Measurements from ENCODE around the gene SMAD6. TPM values are rescaled to one million over a fixed set of nuclear protein-coding genes. Genes with fewer than 3 reads are reported as not detected.
A peak's percentile ranks its signal among the peaks of the same experiment; 100 is the strongest.

The SMAD6 gene
- total RNA-seq, 2 experiments from 2014 or later: 0.40 TPM

DNA sequence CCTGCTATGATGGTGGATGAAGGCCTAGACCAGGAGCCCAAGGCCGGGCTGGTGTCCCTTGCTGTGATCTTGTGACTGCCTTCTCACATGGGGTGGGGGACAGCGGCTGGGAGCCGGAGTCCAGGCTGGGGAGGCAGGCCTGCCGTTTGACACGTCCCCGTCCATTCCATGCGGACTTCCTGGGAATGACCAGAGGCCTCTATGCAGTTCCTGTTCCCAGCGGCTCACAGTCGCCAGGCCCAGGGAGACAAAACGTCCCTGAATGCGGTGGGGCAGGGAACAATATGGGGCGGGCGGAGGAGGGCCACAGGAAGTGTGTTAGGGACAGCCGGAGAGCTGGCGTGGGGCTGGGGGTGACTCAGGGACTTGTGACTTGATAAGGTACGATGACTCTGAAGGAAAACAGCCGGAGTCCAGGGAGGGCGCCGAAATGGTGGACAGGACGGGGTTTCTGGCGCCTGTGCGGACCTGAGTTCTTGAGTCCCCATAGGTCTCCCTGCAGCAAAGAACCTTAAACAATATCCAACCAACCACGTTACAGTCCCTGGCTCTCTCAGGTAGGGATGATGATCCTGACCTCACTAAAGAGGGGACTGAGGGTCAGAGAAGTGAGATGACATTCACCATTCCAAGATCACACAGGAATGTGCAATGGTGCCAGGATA lies 40.5 kb upstream of the SMAD6 start:
- POLR2A ChIA-PET: no interaction called here
- no peak overlapping the region for H3K27ac Mint-ChIP-seq
- CTCF ChIA-PET: interaction anchor here (1.0 kb wide), 1 partner anchor 31 kb away, joined by 3 read pairs; no protein-coding TSS in a partner anchor
- no peaks in the 10 kb centered on the region for H3K9me3 Mint-ChIP-seq
- H3K4me3 Mint-ChIP-seq: no peak overlapping the region
- H3K27me3 Mint-ChIP-seq: peaks cover 5% of the 10 kb centered on the region
- H3K4me1 Mint-ChIP-seq: no peaks in the 10 kb centered on the region
- DNase-seq: no peak
- no peaks in the 10 kb centered on the region for H3K36me3 Mint-ChIP-seq (ENCODE audit: low read depth)

DNA sequence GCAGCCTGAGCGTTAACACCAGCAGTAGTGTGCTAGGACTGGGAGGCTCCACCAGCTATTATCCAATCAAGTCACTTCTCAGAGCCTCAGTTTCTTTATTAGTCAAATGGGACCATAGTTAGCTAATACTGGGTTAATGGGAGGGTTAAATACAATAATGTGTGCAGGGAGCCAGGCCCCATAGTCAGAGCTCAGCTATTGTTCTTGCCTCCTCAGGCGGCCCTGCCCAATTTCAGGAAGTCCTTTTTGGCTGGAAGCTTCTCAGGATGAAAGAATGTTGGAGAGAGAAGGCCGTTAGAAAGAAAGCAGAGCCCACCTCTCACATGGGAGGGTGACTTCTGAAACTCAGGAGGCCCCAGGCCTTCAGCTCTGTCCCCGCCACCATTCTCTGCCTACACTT lies 39.5 kb upstream of the SMAD6 start:
- no peaks in the 10 kb centered on the region for H3K9me3 Mint-ChIP-seq
- no peaks in the 10 kb centered on the region for H3K36me3 Mint-ChIP-seq (ENCODE audit: low read depth)
- H3K27ac Mint-ChIP-seq: no peak overlapping the region
- no peak overlapping the region for H3K4me3 Mint-ChIP-seq
- no peaks in the 10 kb centered on the region for H3K4me1 Mint-ChIP-seq
- CTCF ChIA-PET: interaction anchor here (1.1 kb wide), 1 partner anchor 24 kb away, joined by 3 read pairs; no protein-coding TSS in a partner anchor
- H3K27me3 Mint-ChIP-seq: peaks cover 5% of the 10 kb centered on the region
- no peak for DNase-seq
- POLR2A ChIA-PET: no interaction called here

DNA sequence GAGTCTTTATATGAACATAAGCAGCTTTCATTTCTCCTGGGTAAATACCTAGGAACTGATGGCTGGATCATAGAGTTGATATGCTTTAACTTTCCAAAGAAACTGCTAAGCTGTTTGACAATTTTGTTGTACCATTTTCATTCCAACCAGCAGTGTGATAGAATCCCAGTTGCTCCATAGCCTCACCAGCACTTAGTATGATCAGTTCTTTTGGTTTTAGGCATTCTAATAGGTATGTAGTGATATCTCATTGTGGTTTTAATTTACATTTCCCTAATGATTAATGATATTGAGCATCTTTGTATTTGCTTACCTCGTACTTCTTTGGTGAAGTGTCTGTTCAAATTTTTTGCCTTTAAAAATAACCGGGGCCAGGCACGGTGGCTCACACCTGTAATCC lies 38.4 kb upstream of the SMAD6 start:
- Mint-ChIP-seq H3K36me3 (ENCODE audit: low read depth) (no peaks in the 10 kb centered on the region), H3K4me1 (no peaks in the 10 kb centered on the region)
- CTCF ChIA-PET: no interaction called here

DNA sequence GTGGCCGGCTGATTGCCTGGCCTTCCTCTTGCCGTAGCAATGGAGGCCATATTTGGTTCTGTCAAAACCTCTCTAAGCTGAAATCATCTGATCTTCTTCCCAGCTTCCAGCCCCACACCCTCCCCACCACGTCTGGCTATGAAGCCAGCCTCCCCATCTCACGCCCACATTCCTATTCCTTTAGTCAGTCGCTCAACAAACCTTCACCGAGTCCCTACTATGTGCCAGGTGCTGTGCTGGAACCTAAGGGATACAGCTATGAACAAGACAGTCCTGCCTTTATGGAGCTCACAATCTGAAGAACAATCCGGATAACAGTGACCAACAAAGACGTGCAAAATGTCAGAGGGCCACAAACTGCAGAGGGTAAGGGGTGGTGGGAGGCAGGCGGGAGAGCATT lies 31.9 kb upstream of the SMAD6 start:
- POLR2A ChIA-PET: no interaction called here
- peaks cover 2% of the 10 kb centered on the region for H3K27me3 Mint-ChIP-seq
- H3K36me3 Mint-ChIP-seq (ENCODE audit: low read depth): no peaks in the 10 kb centered on the region
- H3K4me3 Mint-ChIP-seq: no peak overlapping the region
- no peaks in the 10 kb centered on the region for H3K9me3 Mint-ChIP-seq
- H3K27ac Mint-ChIP-seq: no peak overlapping the region
- peaks cover 18% of the 10 kb centered on the region for H3K4me1 Mint-ChIP-seq
- no peak for DNase-seq
- CTCF ChIA-PET: no interaction called here

More for the DNA sequence above, 38.4 kb upstream of the SMAD6 start:
- Mint-ChIP-seq H3K9me3 (no peaks in the 10 kb centered on the region), H3K4me3 (no peak overlapping the region), H3K27me3 (peaks cover 5% of the 10 kb centered on the region), H3K27ac (no peak overlapping the region)
- no peak for DNase-seq
- POLR2A ChIA-PET: no interaction called here

DNA sequence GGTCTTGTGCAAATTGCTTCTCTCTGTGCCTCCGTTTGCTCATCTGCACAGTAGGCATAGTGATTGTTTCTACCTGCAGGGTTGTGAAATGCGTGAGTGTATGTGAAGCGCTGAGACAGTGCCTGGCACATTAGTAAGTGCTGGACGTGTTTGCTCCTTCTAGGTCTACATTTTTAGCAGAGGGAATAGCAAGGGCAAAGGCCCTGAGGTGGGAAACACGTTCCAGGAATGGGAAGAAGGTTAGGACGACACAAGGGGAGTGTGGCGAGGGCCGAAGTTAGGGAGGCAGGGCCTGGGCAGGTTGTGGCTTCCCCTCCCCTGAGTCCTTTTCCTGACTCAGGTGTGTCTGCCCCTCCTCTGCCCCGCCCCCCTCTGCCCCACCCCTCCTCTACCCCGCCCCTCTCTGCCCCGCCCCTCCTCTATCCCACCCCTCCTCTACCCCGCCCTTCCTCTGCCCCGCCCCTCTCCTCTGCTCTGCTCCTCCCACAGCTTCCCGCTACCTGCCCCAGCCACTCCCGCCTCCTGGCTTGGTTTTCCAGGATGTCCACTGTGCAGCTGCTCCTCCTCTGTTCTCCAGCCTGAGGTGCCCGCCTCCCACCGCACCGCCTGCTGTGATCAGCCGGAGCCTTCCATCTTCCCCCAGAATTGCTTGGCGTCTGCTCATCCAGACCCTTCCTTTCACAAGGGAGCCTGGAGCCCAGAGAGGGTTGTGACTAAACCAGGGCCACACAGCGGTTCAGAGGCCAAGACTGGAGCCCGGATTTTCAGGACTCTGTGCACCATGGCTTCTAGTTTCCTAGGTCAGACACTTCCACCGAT lies 31.1 kb upstream of the SMAD6 start:
- Mint-ChIP-seq H3K36me3 (ENCODE audit: low read depth) (no peaks in the 10 kb centered on the region), H3K27ac (no peak overlapping the region), H3K27me3 (peaks cover 2% of the 10 kb centered on the region), H3K4me3 (no peak overlapping the region), H3K4me1 (peaks cover 21% of the 10 kb centered on the region), H3K9me3 (no peaks in the 10 kb centered on the region)
- DNase-seq: no peak
- ChIA-PET POLR2A (no interaction called here), CTCF (no interaction called here)

DNA sequence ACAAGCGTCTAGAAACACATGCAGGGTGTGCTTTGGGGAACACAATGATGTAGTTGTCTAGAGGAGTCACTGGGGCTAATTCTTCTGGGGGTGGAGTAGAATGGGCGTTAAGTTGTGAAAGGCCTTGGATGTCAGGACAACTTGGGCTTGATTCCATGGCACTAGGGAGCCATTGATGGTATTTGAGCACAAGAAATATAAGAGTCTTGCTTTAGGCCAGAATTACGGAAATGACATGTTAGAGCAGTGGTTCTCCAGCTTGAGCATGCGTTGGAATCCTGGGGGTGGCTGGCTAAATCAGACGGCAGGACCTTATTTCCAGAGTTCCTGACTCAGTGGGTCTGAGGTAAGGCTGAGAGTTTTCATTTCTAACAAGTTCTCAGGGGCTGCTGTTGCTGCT lies 29.2 kb upstream of the SMAD6 start:
- no peak overlapping the region for H3K4me3 Mint-ChIP-seq
- H3K9me3 Mint-ChIP-seq: no peaks in the 10 kb centered on the region
- CTCF ChIA-PET: no interaction called here
- H3K27ac Mint-ChIP-seq: no peak overlapping the region
- no peak for DNase-seq
- peaks cover 21% of the 10 kb centered on the region for H3K4me1 Mint-ChIP-seq
- H3K27me3 Mint-ChIP-seq: no peaks in the 10 kb centered on the region
- POLR2A ChIA-PET: no interaction called here
- no peaks in the 10 kb centered on the region for H3K36me3 Mint-ChIP-seq (ENCODE audit: low read depth)

DNA sequence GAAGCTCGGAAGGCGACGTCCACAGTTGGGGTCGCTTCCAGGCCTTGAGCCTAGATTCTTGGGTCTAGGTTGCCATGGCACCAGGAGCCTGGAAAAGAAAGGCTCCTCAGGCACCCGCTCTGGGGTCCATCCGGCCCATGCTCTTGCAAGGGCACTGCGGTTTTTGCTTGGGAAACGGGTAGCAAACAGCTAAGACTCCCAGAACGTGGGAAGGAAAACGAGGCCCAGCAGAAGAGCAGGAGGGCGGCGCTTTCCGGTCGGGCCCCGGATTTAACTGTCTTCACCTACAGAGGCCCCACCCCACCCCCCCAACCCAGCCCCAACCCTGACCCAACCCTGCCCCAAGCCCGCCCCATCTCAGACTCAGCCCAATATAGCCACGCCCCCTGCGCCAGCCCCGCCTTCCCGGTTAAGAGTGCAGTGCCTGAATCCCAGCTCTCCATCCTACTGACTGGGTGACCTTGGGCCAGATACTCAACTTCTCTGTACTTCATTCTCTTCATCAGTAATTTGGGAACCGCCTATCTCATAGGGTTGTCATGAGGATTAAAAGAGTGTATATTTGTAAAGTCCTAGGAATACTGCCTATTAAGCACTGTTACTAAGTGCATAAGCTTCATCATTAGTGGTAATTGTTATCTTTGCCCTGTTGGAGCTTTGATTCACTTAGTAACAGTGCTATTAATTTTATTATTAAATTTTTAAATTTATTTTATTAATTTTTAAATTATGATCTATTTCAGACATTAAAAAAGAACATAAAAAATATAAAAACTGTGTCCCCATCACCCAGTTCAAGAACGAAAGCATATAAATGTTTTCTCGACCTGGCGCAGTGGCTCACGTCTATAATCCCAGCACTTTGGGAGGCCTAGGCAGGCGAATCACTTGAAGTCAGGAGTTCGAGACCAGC lies 28.4 kb upstream of the SMAD6 start:
- Mint-ChIP-seq H3K27me3 (no peaks in the 10 kb centered on the region), H3K4me3 (no peak overlapping the region), H3K27ac (no peak overlapping the region), H3K9me3 (no peaks in the 10 kb centered on the region), H3K4me1 (peaks cover 21% of the 10 kb centered on the region), H3K36me3 (ENCODE audit: low read depth) (no peaks in the 10 kb centered on the region)
- ChIA-PET POLR2A (no interaction called here), CTCF (interaction anchor here (1.2 kb wide), 1 partner anchor 179 kb away, joined by 3 read pairs; no protein-coding TSS in a partner anchor)
- peak; percentile 57 for DNase-seq

DNA sequence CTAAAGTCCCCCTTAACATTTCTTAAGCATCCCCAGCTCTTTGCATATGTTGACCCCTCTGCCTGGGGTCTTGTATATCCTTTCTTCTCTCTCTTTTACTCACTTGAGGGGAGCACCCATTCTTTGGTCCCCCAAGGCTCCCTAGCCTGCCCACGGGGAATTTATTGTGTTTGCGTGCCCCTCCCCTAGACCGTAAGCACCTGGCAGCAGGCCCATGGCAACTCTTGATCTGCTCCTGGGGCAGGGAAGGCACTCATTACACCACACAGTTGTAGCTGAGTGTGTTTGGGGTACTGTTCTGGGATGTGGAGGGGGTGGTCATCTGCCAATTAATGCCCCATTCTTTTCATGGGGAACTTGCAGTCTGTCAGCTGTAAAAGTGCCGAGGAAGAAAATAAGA lies 27.3 kb upstream of the SMAD6 start:
- ChIA-PET POLR2A (no interaction called here), CTCF (interaction anchor here (0.6 to 1.2 kb wide), 3 partner anchors 178 to 826 kb away, joined by 3 read pairs; no protein-coding TSS in a partner anchor)
- no peaks in the 10 kb centered on the region for H3K36me3 Mint-ChIP-seq (ENCODE audit: low read depth)
- H3K4me3 Mint-ChIP-seq: no peak overlapping the region
- no peaks in the 10 kb centered on the region for H3K27me3 Mint-ChIP-seq
- no peak for DNase-seq
- H3K9me3 Mint-ChIP-seq: no peaks in the 10 kb centered on the region
- no peak overlapping the region for H3K27ac Mint-ChIP-seq
- peaks cover 21% of the 10 kb centered on the region for H3K4me1 Mint-ChIP-seq

DNA sequence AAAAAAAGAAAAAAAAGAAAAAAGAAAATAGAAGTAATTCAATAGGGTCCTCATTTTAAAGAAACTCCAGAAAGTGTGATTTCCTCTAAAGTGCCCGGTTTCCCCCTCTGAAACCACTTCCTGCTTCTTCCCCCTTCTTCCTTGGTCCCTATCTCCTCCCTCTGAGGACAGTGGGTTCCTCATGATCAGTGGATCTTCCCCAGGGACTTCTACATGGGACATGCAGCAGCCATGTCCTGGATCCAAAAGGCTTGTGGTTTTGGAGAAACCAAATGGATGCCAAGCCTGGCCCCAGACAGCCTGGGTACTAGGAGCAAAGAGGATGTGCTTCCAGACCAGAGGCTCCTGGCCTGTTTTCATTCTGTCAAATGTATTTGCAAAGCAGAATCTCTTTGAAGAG lies 26.6 kb upstream of the SMAD6 start:
- no peak for DNase-seq
- Mint-ChIP-seq H3K9me3 (no peaks in the 10 kb centered on the region), H3K36me3 (ENCODE audit: low read depth) (no peaks in the 10 kb centered on the region), H3K4me3 (no peak overlapping the region), H3K27me3 (no peaks in the 10 kb centered on the region), H3K4me1 (peaks cover 21% of the 10 kb centered on the region), H3K27ac (peak overlapping the region; percentile 77)
- ChIA-PET CTCF (interaction anchor here (0.6 kb wide), 1 partner anchor 227 kb away, joined by 3 read pairs; no protein-coding TSS in a partner anchor), POLR2A (no interaction called here)

DNA sequence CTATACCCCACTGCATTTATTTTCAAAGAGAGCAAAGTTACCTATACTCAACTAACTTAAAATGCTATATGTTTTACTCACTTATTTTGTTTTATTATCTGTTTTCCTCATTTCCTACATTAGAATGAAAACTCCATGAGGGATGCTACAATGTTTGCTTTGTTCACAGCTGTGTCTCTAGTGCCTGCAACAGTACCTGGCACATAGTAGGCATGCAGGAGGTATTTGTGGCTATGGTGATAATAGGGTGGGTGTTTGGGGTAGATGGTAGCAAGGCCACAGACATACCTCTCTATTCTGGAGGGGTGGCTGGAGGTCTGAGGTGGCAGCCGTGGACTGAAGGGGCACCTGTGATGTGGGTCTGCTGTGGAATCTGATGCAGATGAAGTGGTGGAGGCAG lies 24.7 kb upstream of the SMAD6 start:
- ChIA-PET POLR2A (no interaction called here), CTCF (no interaction called here)
- Mint-ChIP-seq H3K36me3 (ENCODE audit: low read depth) (no peaks in the 10 kb centered on the region), H3K9me3 (peaks cover 5% of the 10 kb centered on the region), H3K4me3 (no peak overlapping the region), H3K27ac (no peak overlapping the region), H3K4me1 (peaks cover 21% of the 10 kb centered on the region), H3K27me3 (no peaks in the 10 kb centered on the region)
- DNase-seq: no peak

DNA sequence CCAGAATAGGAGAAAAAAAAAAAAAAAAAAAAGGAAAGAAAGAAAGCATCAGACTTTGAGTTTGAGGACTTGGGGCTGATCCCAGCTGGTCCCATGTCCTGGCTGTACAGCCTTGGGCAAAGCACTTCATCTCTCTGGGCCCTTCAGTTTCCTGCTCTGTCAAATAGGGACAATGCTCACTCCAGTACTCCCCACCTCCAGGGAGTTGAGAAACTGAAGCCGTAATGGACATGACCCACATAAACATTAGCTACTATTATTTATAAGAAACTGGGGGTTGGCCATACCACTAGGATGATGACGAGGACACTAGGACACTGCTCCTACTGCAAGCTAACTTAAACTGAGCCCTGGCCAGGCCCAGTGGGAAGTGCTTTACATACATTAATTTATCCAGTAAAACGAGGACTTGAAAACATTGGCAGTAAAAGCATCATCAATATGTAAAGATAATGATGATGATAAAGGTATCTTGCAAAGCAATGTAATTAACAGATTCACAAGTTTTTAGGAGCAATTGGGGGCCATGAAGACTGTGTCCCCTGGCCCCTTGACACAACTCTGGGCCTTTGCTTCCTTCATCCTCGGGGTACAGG lies 22.9 kb upstream of the SMAD6 start:
- CTCF ChIA-PET: interaction anchor here (0.5 kb wide), 1 partner anchor 1233 kb away, joined by 4 read pairs; no protein-coding TSS in a partner anchor
- H3K4me1 Mint-ChIP-seq: peaks cover 12% of the 10 kb centered on the region
- no peaks in the 10 kb centered on the region for H3K27me3 Mint-ChIP-seq
- H3K4me3 Mint-ChIP-seq: no peak overlapping the region
- H3K9me3 Mint-ChIP-seq: peaks cover 17% of the 10 kb centered on the region
- no peaks in the 10 kb centered on the region for H3K36me3 Mint-ChIP-seq (ENCODE audit: low read depth)
- H3K27ac Mint-ChIP-seq: no peak overlapping the region
- POLR2A ChIA-PET: no interaction called here
- no peak for DNase-seq

DNA sequence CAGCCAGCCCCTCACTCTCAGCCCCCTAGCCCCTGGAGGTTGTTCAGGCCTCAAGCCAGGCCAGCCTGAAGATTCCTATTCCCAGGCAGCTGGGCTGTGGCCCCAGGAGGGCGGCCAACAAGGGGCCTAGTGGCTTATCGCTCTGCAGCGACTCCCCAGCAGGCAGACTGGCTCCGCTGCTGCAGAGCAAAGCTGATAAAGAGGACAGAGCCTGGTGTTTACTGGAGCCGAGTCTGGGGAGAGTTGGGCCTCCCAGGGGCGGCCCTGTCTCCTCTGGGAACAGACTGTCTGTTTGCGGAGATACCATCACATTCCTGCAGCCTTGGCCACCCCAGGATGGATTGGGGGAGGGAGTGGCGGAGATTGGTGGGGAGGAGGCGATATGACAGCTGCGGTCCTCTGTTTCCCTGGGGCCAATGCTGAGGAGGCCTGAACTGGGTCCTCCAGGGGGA lies 22.4 kb upstream of the SMAD6 start:
- POLR2A ChIA-PET: no interaction called here
- H3K4me1 Mint-ChIP-seq: peaks cover 8% of the 10 kb centered on the region
- CTCF ChIA-PET: interaction anchor here (0.8 kb wide), 1 partner anchor 44 kb away, joined by 3 read pairs; no protein-coding TSS in a partner anchor
- no peak overlapping the region for H3K4me3 Mint-ChIP-seq
- H3K27me3 Mint-ChIP-seq: no peaks in the 10 kb centered on the region
- H3K36me3 Mint-ChIP-seq (ENCODE audit: low read depth): no peaks in the 10 kb centered on the region
- H3K27ac Mint-ChIP-seq: no peak overlapping the region
- peaks cover 17% of the 10 kb centered on the region for H3K9me3 Mint-ChIP-seq
- no peak for DNase-seq
